Fibroblast of lung (primary cell): ENCODE measurements around the gene RTF1. TPM values are rescaled to one million over a fixed set of nuclear protein-coding genes. Genes with fewer than 3 reads are reported as not detected.

Source experiments
- DNase-seq, 2 donors: peaks; one replicate each; pipeline versions ENCODE4 v3.0.0 to v3.0.0-alpha.2; 2010; ENCODE audit warnings: low read depth in 2 of 2
- H2AFZ ChIP-seq: 2 replicates; pipeline ENCODE4 v1.5.1; 2012; ENCODE audit warnings: low read length, control low read depth, inconsistent platforms
- H3K27ac ChIP-seq: 2 replicates; pipeline ENCODE4 v1.5.1; 2011; ENCODE audit warnings: low read length, control low read depth; ENCODE audit not compliant: insufficient read depth
- H3K27me3 ChIP-seq: 2 replicates; pipeline ENCODE4 v1.5.1; 2011; ENCODE audit warnings: mild to moderate bottlenecking, low read length; ENCODE audit not compliant: control insufficient read depth, insufficient read depth
- H3K36me3 ChIP-seq: 2 replicates; pipeline ENCODE4 v1.5.1; 2011; ENCODE audit warnings: low read length; ENCODE audit not compliant: control insufficient read depth, insufficient read depth
- H3K4me1 ChIP-seq: 2 replicates; pipeline ENCODE4 v1.5.1; 2011; ENCODE audit warnings: low read length; ENCODE audit not compliant: control insufficient read depth, insufficient read depth; ENCODE audit errors: extremely low read depth
- H3K4me2 ChIP-seq: 2 replicates; pipeline ENCODE4 v1.5.1; 2011; ENCODE audit warnings: low read length, control low read depth; ENCODE audit not compliant: insufficient read depth; ENCODE audit errors: extremely low read depth
- H3K4me3 ChIP-seq, 4 experiments: fragments of 200-600 bp in 1 of 4; sonication (generic) in 1 of 4; replicated peaks in 1 of 4; 2 replicates each; pipeline ENCODE4 v1.5.1; 2011 to 2016; ENCODE audit warnings: low read length in 4 of 4, low read depth in 3 of 4, mild to moderate bottlenecking in 3 of 4, control low read depth in 2 of 4, inconsistent platforms in 1 of 4, mixed read lengths in 1 of 4; ENCODE audit not compliant: insufficient read depth in 1 of 4; ENCODE audit errors: control extremely low read depth in 1 of 4
- H3K79me2 ChIP-seq: 2 replicates; pipeline ENCODE4 v1.5.1; 2012; ENCODE audit warnings: mild to moderate bottlenecking, low read length, inconsistent platforms; ENCODE audit not compliant: control insufficient read depth, insufficient read depth
- H3K9ac ChIP-seq: 2 replicates; pipeline ENCODE4 v1.5.1; 2011; ENCODE audit warnings: mild to moderate bottlenecking, low read length, control low read depth; ENCODE audit not compliant: insufficient read depth
- H3K9me3 ChIP-seq: 2 replicates; pipeline ENCODE4 v1.5.1; 2012; ENCODE audit warnings: low read depth, low read length; ENCODE audit not compliant: control insufficient read depth, insufficient read depth
- H4K20me1 ChIP-seq: 2 replicates; pipeline ENCODE4 v1.5.1; 2011; ENCODE audit warnings: low read length; ENCODE audit not compliant: control insufficient read depth, insufficient read depth; ENCODE audit errors: extremely low read depth
- CTCF ChIP-seq, 2 donors: IDR thresholded peaks in 1 of 2; conservative IDR thresholded peaks in 1 of 2; 1 replicate in 1 of 2; 2 replicates in 1 of 2; pipeline ENCODE4 v1.5.1; 2011 to 2012; ENCODE audit warnings: low read length in 2 of 2, control low read depth in 1 of 2, inconsistent platforms in 1 of 2, low read depth in 1 of 2, mild to moderate bottlenecking in 1 of 2
- EZH2 ChIP-seq: IDR thresholded peaks from 2 replicates; pipeline ENCODE4 v1.5.1; 2012; ENCODE audit warnings: low read length, control low read depth, mild to moderate bottlenecking; ENCODE audit errors: missing control alignments
- polyA plus RNA-seq, 2 donors: library from polyadenylated mRNA; depleted of rRNA in 1 of 2; stranded (reverse) in 1 of 2; unstranded in 1 of 2; fragments of >200 nt; gene quantifications; 2 replicates each; pipeline ENCODE4 v1.2.1, GENCODE V29; 2011 to 2012; ENCODE audit warnings: missing spikeins in 1 of 2
- total RNA-seq: library from RNA; depleted of rRNA; stranded (reverse); fragments of >200 nt; gene quantifications from 2 replicates; pipeline ENCODE4 v1.2.1, GENCODE V29; 2014

Gene RTF1
- total and polyA plus RNA-seq, 2 donors (not counting 1 experiment from before 2014, with no cell fraction given): 16.0 to 38.9 TPM

GRCh38 chr15:41473418-41473817 is 56.5 kb downstream of the RTF1 start:
- Histone ChIP-seq H4K20me1 (no peaks in the 10 kb centered on the region), H3K9me3 (no peaks in the 10 kb centered on the region), H3K27ac (no peak overlapping the region), H3K27me3 (no peaks in the 10 kb centered on the region), H2AFZ (no peak overlapping the region), H3K4me1 (peaks cover 2% of the 10 kb centered on the region), H3K36me3 (peaks cover 8% of the 10 kb centered on the region), H3K9ac (no peak overlapping the region), H3K79me2 (no peaks in the 10 kb centered on the region), H3K4me3 (no peak overlapping the region), H3K4me2 (no peak overlapping the region)
- TF ChIP-seq EZH2: no peak
- no peak for TF ChIP-seq CTCF (conservative IDR thresholded peaks at IDR 0.05 in 1 of 2, IDR thresholded peaks at IDR 0.05 in 1 of 2; ENCODE audit: low read depth in 1 of 2, low read length in 2 of 2)
- DNase-seq: no peak

- no peaks in the 10 kb centered on the region for H4K20me1 ChIP-seq
- peaks cover 2% of the 10 kb centered on the region for H3K4me1 ChIP-seq
- H3K36me3 ChIP-seq: peaks cover 14% of the 10 kb centered on the region
- TF ChIP-seq CTCF (conservative IDR thresholded peaks at IDR 0.05 in 1 of 2, IDR thresholded peaks at IDR 0.05 in 1 of 2; ENCODE audit: low read depth in 1 of 2, low read length in 2 of 2) (no peak), EZH2 (no peak)
- no peaks in the 10 kb centered on the region for H3K9me3 ChIP-seq
- H2AFZ ChIP-seq: no peak overlapping the region
- no peaks in the 10 kb centered on the region for H3K27me3 ChIP-seq
- no peak overlapping the region for H3K9ac ChIP-seq
- H3K4me2 ChIP-seq: no peak overlapping the region
- H3K79me2 ChIP-seq: no peaks in the 10 kb centered on the region
- no peak overlapping the region for H3K4me3 ChIP-seq
- no peak for DNase-seq
- no peak overlapping the region for H3K27ac ChIP-seq
Measured at GRCh38 chr15:41474436-41474835, 57.5 kb downstream of the RTF1 start.

- H3K9me3 ChIP-seq: no peaks in the 10 kb centered on the region
- H3K9ac ChIP-seq: no peak overlapping the region
- TF ChIP-seq EZH2 (no peak), CTCF (conservative IDR thresholded peaks at IDR 0.05 in 1 of 2, IDR thresholded peaks at IDR 0.05 in 1 of 2; ENCODE audit: low read depth in 1 of 2, low read length in 2 of 2) (no peak)
- no peaks in the 10 kb centered on the region for H4K20me1 ChIP-seq
- H3K4me2 ChIP-seq: no peak overlapping the region
- no peak overlapping the region for H3K27ac ChIP-seq
- peaks cover 15% of the 10 kb centered on the region for H3K36me3 ChIP-seq
- peaks cover 2% of the 10 kb centered on the region for H3K4me1 ChIP-seq
- H3K27me3 ChIP-seq: no peaks in the 10 kb centered on the region
- no peak for DNase-seq
- H3K4me3 ChIP-seq: no peak overlapping the region
- H2AFZ ChIP-seq: no peak overlapping the region
- H3K79me2 ChIP-seq: no peaks in the 10 kb centered on the region
Measured at GRCh38 chr15:41474941-41475340, 58.0 kb downstream of the RTF1 start.
